GM18502 (cell line): ENCODE results near the gene DPY19L2.
"Not testable (repeated sequence)": the region's sequence is repeated elsewhere in the genome, so short reads cannot be mapped to it uniquely, and the experiment has no call there.

Experiments used
- ATAC-seq: cut with Tn5 transposase; IDR thresholded peaks from one replicate; pipeline ENCODE4 v1.9.1; 2021; ENCODE audit warnings: mild to moderate bottlenecking; ENCODE audit not compliant: unreplicated experiment, poor library complexity

Gene DPY19L2

DNA sequence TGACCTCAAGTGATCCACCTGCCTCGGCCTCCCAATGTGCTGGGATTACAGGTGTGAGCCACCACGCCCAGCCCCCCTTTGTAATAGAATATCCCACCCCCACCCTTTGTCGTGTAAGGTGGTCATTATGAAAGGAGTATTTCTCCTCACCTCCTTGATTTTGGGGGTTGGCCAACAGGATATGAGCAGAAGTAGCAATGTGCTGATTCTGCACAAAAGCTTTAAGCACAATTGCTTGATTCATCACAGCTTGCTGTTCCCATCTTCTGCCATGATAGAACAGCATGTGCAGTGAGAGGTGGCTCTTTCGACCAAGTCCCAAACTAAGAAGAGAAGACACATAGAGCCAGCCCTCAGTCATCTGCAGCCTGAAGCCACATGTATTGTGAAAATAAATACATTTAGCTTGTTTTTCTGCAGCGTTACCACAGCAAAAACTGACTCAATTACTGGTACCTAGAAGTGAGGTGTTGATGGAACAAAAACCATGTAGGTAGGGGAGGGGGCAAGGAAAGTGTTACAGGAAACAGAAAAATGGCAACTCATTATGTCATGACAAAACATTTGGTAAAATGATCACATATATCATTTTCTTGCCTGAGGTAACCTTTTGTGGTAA lies 122.9 kb downstream of the DPY19L2 start:
- not testable (repeated sequence) for ATAC-seq

DNA sequence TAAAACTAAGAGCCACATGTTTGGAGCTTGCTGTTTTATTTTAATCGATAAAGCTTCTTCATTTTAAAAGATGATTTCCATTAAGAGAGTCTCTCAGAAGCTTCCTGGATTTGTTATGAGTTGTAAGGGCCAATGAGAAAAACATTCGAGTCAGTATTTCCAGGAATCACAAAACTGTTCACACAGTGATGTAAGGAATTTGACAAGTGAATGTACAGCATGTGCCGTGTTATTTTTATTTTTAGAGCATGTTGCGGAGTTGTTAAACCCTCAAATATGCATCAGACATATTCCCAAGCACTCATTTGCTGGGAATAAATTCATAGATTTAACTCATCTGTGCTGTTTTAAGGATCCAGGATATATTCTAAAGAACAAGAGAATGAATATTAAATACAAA lies 129.6 kb downstream of the DPY19L2 start:
- ATAC-seq = not testable (repeated sequence)

DNA sequence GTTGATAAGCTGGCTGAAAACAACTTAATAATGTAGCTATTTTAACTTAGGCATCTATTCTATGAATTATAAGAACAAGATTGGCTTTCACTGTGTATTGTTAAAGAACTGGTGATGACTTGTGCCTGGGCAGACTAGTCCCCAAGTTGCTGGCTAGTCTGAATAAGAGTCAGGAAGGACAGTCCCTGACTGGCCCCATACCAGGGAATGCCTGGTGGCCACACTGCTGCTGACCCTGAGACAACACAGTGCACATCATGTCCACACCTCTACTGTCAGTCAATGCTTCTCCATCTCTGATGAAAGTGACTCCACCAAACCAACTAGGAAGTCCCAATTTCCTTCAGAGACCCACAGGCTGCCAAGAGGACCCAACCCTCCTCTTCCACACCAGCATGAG lies 130.5 kb downstream of the DPY19L2 start:
- not testable (repeated sequence) for ATAC-seq

DNA sequence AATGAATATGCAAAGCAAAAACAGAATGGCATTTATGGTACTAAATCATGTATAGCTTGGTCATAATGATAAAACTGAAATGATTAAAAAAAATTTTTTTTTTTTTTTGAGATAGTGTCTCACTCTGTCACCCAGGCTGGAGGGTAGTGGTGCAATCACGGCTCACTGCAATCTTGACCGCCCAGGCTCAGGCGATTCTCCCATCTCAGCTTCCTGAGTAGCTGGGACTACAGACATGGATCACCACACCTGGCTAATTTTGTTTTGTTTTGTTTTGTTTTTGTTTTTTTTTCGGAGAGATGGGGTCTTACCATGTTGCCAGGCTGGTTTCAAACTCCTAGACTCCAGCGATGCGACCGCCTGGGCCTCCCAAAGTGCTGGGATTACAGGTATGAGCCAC lies 138.7 kb downstream of the DPY19L2 start:
- ATAC-seq = not testable (repeated sequence)

DNA sequence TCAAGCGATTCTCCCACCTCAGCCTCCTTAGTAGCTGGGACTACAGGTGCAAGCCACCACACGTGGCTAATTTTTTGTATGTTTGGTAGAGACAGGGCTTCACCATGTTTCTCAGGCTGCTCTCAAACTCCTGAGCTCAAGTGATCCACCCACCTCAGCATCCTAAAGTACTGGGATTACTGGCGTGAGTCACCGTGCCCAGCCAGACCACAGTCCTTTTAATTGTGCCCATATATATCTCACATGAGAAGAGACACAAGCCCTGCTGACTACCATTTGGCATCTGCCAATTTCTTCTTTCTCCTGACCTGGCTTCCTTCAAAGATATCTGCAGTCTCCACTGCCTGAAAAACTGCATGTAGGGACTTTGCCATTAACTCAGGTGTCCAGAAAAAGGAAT lies 142.5 kb downstream of the DPY19L2 start:
- no peak for ATAC-seq

DNA sequence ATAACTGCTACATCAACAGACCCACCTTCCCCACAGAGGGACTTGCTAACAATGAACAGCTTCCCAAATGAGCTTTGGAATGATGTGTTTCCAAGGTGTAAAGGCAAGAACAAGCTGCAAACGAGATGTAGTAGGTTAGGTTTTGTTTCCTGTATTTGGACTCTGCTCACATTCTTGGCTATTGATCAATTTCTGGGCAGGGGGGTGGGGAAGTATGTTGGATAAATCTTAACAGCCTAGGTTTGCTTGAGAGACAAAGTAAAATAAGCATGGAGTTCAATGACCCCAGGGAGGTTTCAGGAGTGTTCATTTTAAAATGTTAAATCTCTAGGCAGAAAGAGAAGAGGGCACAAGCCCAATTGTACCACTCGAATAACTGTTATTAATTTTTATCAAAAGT lies 146.6 kb downstream of the DPY19L2 start:
- no peak for ATAC-seq
